HepG2 (cell line): ENCODE measurements around the gene TNFAIP8L3. TPM values are rescaled to one million over a fixed set of nuclear protein-coding genes. Genes with fewer than 3 reads are reported as not detected.

Experiments used
- AGO1 ChIP-seq: fragments of 200-400 bp; formaldehyde crosslinking; IDR thresholded peaks from 2 replicates; pipeline ENCODE4 v1.6.1; 2017; ENCODE audit warnings: mild to moderate bottlenecking, low read depth, low read length, moderate library complexity; ENCODE audit not compliant: poor library complexity, severe bottlenecking
- ARID3A ChIP-seq: IDR thresholded peaks from 2 replicates; pipeline ENCODE4 v1.6.1; 2012; ENCODE audit warnings: low read depth, low read length, improper control_type of control experiment
- BCL6 ChIP-seq: IDR thresholded peaks from 2 replicates; pipeline ENCODE4 v1.6.1; 2016; ENCODE audit warnings: missing genetic modification reagents, missing compliant biosample characterization
- DPF2 ChIP-seq: sonication (generic); formaldehyde crosslinking; IDR thresholded peaks from 2 replicates; pipeline ENCODE4 v1.4.0; 2020; ENCODE audit warnings: mild to moderate bottlenecking, low read depth, missing genetic modification reagents, borderline replicate concordance
- FOXA3 ChIP-seq: IDR thresholded peaks from 2 replicates; pipeline ENCODE4 v1.6.1; 2016; ENCODE audit warnings: missing genetic modification reagents, missing compliant biosample characterization
- GATAD2A ChIP-seq: IDR thresholded peaks from 2 replicates; pipeline ENCODE4 v1.6.1; 2016
- HHEX ChIP-seq: IDR thresholded peaks from 2 replicates; pipeline ENCODE4 v1.6.1; 2016; ENCODE audit warnings: control low read depth
- HOXA3 ChIP-seq: sonication (generic); formaldehyde crosslinking; IDR thresholded peaks from 2 replicates; pipeline ENCODE4 v1.5.0; 2020; ENCODE audit warnings: missing genetic modification reagents
- MED1 ChIP-seq: sonication (generic); formaldehyde crosslinking; IDR thresholded peaks from 2 replicates; pipeline ENCODE4 v1.4.0; 2020; ENCODE audit warnings: missing genetic modification reagents
- MNT ChIP-seq: fragments of 450-650 bp; IDR thresholded peaks from 2 replicates; pipeline ENCODE4 v1.6.1; 2016
- NCOA2 ChIP-seq: sonication (generic); formaldehyde crosslinking; IDR thresholded peaks from 2 replicates; pipeline ENCODE4 v1.8.0; 2022; ENCODE audit warnings: inconsistent platforms
- SNAPC4 ChIP-seq: sonication (generic); formaldehyde crosslinking; IDR thresholded peaks from 2 replicates; pipeline ENCODE4 v1.4.0; 2020; ENCODE audit warnings: mild to moderate bottlenecking, missing genetic modification reagents
- SOX5 ChIP-seq: IDR thresholded peaks from 2 replicates; pipeline ENCODE4 v1.6.1; 2016; ENCODE audit warnings: borderline replicate concordance
- TCF7L2 ChIP-seq: IDR thresholded peaks from 2 replicates; pipeline ENCODE4 v1.6.1; 2011; ENCODE audit warnings: mild to moderate bottlenecking, low read depth, low read length, moderate library complexity
- ZKSCAN1 ChIP-seq: fragments of 150-350 bp; IDR thresholded peaks from 2 replicates; pipeline ENCODE4 v1.6.1; 2014; ENCODE audit warnings: low read length
- ZNF136 ChIP-seq: sonication (generic); formaldehyde crosslinking; IDR thresholded peaks from 2 replicates; pipeline ENCODE4 v1.8.1; 2022; ENCODE audit warnings: low read depth, mild to moderate bottlenecking, moderate library complexity, missing genetic modification reagents
- ZNF20 ChIP-seq: sonication (generic); formaldehyde crosslinking; IDR thresholded peaks from 2 replicates; pipeline ENCODE4 v1.4.0; 2020; ENCODE audit warnings: mild to moderate bottlenecking, moderate library complexity, missing genetic modification reagents
- ZNF503 ChIP-seq: sonication (generic); formaldehyde crosslinking; IDR thresholded peaks from 2 replicates; pipeline ENCODE4 v1.4.0; 2020; ENCODE audit warnings: missing genetic modification reagents
- ZNF800 ChIP-seq: sonication (generic); formaldehyde crosslinking; IDR thresholded peaks from 2 replicates; pipeline ENCODE4 v1.4.0; 2020; ENCODE audit warnings: missing genetic modification reagents
- polyA plus RNA-seq, 8 experiments: library from polyadenylated mRNA; depleted of rRNA in 3 of 8; stranded (reverse) in 7 of 8; unstranded in 1 of 8; fragments of >200 nt; fragmentation: Illumina TruSeq in 4 of 8; extraction: Trizol in 4 of 8; gene quantifications; 2 replicates each; pipeline versions ENCODE4 v1.2.1 to v1.2.3, GENCODE V29; 2011 to 2016; ENCODE audit warnings: low read depth in 4 of 8, missing spikeins in 1 of 8, mixed read lengths in 1 of 8; ENCODE audit not compliant: insufficient read depth in 1 of 8
- total RNA-seq, 5 experiments: library from RNA; depleted of rRNA; stranded (reverse); fragments of >200 nt; fragmentation: Illumina TruSeq; extraction: Trizol; gene quantifications; 2 replicates each; pipeline ENCODE4 v1.2.3, GENCODE V29; 2016; ENCODE audit warnings: low read depth in 1 of 5

TNFAIP8L3 gene
- total and polyA plus RNA-seq, 2 of the 13 experiments (the other 11 are each of a cell fraction or from before 2014, with no cell fraction given), result 0.15 to 4.0 TPM

- TF ChIP-seq AGO1 (no peak), ZKSCAN1 (no peak), FOXA3 (peak; percentile 82), HOXA3 (CRISPR knock-in tag) (no peak), SOX5 (peak; percentile 97), HHEX (CRISPR knock-in tag) (peak; percentile 88), ZNF20 (CRISPR knock-in tag) (no peak), SNAPC4 (CRISPR knock-in tag) (no peak), NCOA2 (CRISPR knock-in tag) (peak; percentile 74), ARID3A (peak; percentile 87), DPF2 (CRISPR knock-in tag) (no peak), TCF7L2 (peak; percentile 83), MED1 (CRISPR knock-in tag) (0 out of 2 replicates have a peak, but pooled peaks have one; percentile 18), BCL6 (peak; percentile 89), ZNF503 (peak; percentile 60; the same call in 1 of the 2 replicates), GATAD2A (CRISPR knock-in tag) (peak; percentile 65), ZNF800 (CRISPR knock-in tag) (0 out of 2 replicates have a peak, but pooled peaks have one; percentile 47), ZNF136 (no peak), MNT (no peak)
These were observed 34.6 kb downstream of the TNFAIP8L3 start (continued) for GRCh38 chr15:51060030-51060673.
